Fibroblast of the aortic adventitia (primary cell): Measurements from ENCODE around the gene TSPAN17. TPM values are rescaled to one million over a fixed set of nuclear protein-coding genes. Genes with fewer than 3 reads are reported as not detected.

ENCODE experiments used
- DNase-seq: peaks from one replicate; pipeline ENCODE4 v3.0.0-alpha.2; 2010; ENCODE audit warnings: low read depth
- H3K4me3 ChIP-seq: 2 replicates; pipeline ENCODE4 v1.5.1; 2011; ENCODE audit warnings: low read depth, mild to moderate bottlenecking, control low read depth, low read length, moderate library complexity
- CTCF ChIP-seq: IDR thresholded peaks from 2 replicates; pipeline ENCODE4 v1.5.1; 2011; ENCODE audit warnings: mild to moderate bottlenecking, low read length, control low read depth, inconsistent platforms; ENCODE audit not compliant: insufficient read depth
- total RNA-seq: library from RNA; depleted of rRNA; stranded (reverse); fragments of >200 nt; gene quantifications from 2 replicates; pipeline ENCODE4 v1.2.3, GENCODE V29; 2012; ENCODE audit warnings: low replicate concordance

The TSPAN17 gene
- total RNA-seq, 1 donor = 29.0 TPM

- H3K4me3 ChIP-seq = no peak overlapping the region
- no peak for DNase-seq
- no peak for TF ChIP-seq CTCF
These were observed 26.8 kb upstream of the TSPAN17 start for GRCh38 chr5:176620333-176620981.

GRCh38 chr5:176621661-176622079 lies 25.6 kb upstream of the TSPAN17 start:
- TF ChIP-seq CTCF = no peak
- peak; percentile 28 for DNase-seq
- no peak overlapping the region for H3K4me3 ChIP-seq

- TF ChIP-seq CTCF = no peak
- DNase-seq = no peak
These were observed 23.1 kb upstream of the TSPAN17 start for GRCh38 chr5:176624142-176624541.

GRCh38 chr5:176624938-176625337 lies 22.3 kb upstream of the TSPAN17 start:
- no peak for DNase-seq
- TF ChIP-seq CTCF = no peak
- H3K4me3 ChIP-seq = no peak overlapping the region

More at GRCh38 chr5:176624142-176624541, 23.1 kb upstream of the TSPAN17 start:
- H3K4me3 ChIP-seq = no peak overlapping the region

- TF ChIP-seq CTCF = no peak
- no peak overlapping the region for H3K4me3 ChIP-seq
- no peak for DNase-seq
These were observed 21.8 kb upstream of the TSPAN17 start for GRCh38 chr5:176625512-176625911.

- no peak for DNase-seq
- TF ChIP-seq CTCF = no peak
- H3K4me3 ChIP-seq = no peak overlapping the region
These were observed 21.1 kb upstream of the TSPAN17 start for GRCh38 chr5:176625966-176626875.
